Sciatic nerve (tissue), 2 donors: ENCODE results near the gene RGS1. TPM values are rescaled to one million over a fixed set of nuclear protein-coding genes. Genes with fewer than 3 reads are reported as not detected.

Experiments used
- ATAC-seq: fragments of 200-7000 bp; cut with Tn5 transposase; one replicate; pipeline ENCODE4 v1.9.1; 2020; ENCODE audit warnings: mild to moderate bottlenecking, moderate library complexity
- DNase-seq: peaks from one replicate; pipeline ENCODE4 v3.0.0-alpha.2; 2020; ENCODE audit warnings: low spot score
- intact Hi-C: fragments of 100-400 bp; cut with DNase I; formaldehyde crosslinking; loops from one replicate; pipeline ENCODE4 v1.14.2; 2022
- total RNA-seq: library from RNA; stranded (reverse); fragmentation: NEBNext Ultra II Directional; extraction: Animal tissue kit (Norgen Biotek cat#: 25700); gene quantifications from one replicate; pipeline ENCODE4 v1.2.1, GENCODE V29; 2021
- donor health status: DM: no; HTN: no; CAD: no.
- donor health status: DM: no; HTN: no; CAD: no.

RGS1 gene
- total RNA-seq, 1 donor from 2014 or later: 137 TPM

- intact Hi-C loops: no loop called here
- DNase-seq (no peak), ATAC-seq (peak; percentile 59)
These were observed 29.5 kb downstream of the RGS1 start for GRCh38 chr1:192604979-192605620.

GRCh38 chr1:192608671-192609070, 33.1 kb downstream of the RGS1 start:
- ATAC-seq (no peak), DNase-seq (no peak)
- intact Hi-C loops: no loop called here

GRCh38 chr1:192609110-192610079, 33.8 kb downstream of the RGS1 start:
- ATAC-seq: peak; percentile 88
- DNase-seq: peak; percentile 69
- intact Hi-C loops: loop anchor here (10.0 kb wide), 1 partner anchor 135 kb away; no protein-coding TSS in a partner anchor

- ATAC-seq (no peak), DNase-seq (no peak)
- intact Hi-C loops: loop anchor here (10.0 kb wide), 1 partner anchor 136 kb away; no protein-coding TSS in a partner anchor
These were observed 34.7 kb downstream of the RGS1 start for GRCh38 chr1:192610112-192610889.

GRCh38 chr1:192615055-192615454, 39.5 kb downstream of the RGS1 start:
- ATAC-seq (no peak), DNase-seq (no peak)
- intact Hi-C loops: loop anchor here (10.0 kb wide), 1 partner anchor 140 kb away; no protein-coding TSS in a partner anchor

GRCh38 chr1:192620071-192620635, 44.6 kb downstream of the RGS1 start:
- intact Hi-C loops: no loop called here
- DNase-seq (no peak), ATAC-seq (no peak)

GRCh38 chr1:192626366-192627179, 51.0 kb downstream of the RGS1 start:
- DNase-seq (no peak), ATAC-seq (no peak)
- intact Hi-C loops: no loop called here

- intact Hi-C loops: no loop called here
- DNase-seq (no peak), ATAC-seq (no peak)
These were observed 52.3 kb downstream of the RGS1 start for GRCh38 chr1:192627901-192628300.

- intact Hi-C loops: no loop called here
- DNase-seq (no peak), ATAC-seq (no peak)
These were observed 53.0 kb downstream of the RGS1 start for GRCh38 chr1:192628396-192629057.

- ATAC-seq: no peak
- DNase-seq: no peak
- intact Hi-C loops: no loop called here
These were observed 54.0 kb downstream of the RGS1 start for GRCh38 chr1:192629612-192630011.

Other genes with a start within 250 kb of the RGS1 start
- 0.22 TPM for gene RGS13, start 60.4 kb downstream of the RGS1 start, total RNA-seq
- gene RGS2, start 233.3 kb downstream of the RGS1 start, total RNA-seq: 42.5 TPM